Endometrial microvascular endothelial cells (primary cell): ENCODE data around the gene MCAM. TPM values are rescaled to one million over a fixed set of nuclear protein-coding genes. Genes with fewer than 3 reads are reported as not detected.

Experiments
- in situ Hi-C: cut with HindIII; loops from 2 replicates; pipeline ENCODE4 v1.10.0; 2017; ENCODE audit warnings: low sequenced_read_pairs, low pct_unique_long_range_greater_than_20kb; ENCODE audit errors: inconsistent ontology term
- total RNA-seq: library from RNA; depleted of rRNA; stranded (reverse); fragments of >200 nt; gene quantifications from one replicate; pipeline ENCODE4 v1.2.3, GENCODE V29; 2015; ENCODE audit errors: inconsistent ontology term

Gene MCAM
- total RNA-seq, 1 donor from 2014 or later, result 5,407 TPM

DNA sequence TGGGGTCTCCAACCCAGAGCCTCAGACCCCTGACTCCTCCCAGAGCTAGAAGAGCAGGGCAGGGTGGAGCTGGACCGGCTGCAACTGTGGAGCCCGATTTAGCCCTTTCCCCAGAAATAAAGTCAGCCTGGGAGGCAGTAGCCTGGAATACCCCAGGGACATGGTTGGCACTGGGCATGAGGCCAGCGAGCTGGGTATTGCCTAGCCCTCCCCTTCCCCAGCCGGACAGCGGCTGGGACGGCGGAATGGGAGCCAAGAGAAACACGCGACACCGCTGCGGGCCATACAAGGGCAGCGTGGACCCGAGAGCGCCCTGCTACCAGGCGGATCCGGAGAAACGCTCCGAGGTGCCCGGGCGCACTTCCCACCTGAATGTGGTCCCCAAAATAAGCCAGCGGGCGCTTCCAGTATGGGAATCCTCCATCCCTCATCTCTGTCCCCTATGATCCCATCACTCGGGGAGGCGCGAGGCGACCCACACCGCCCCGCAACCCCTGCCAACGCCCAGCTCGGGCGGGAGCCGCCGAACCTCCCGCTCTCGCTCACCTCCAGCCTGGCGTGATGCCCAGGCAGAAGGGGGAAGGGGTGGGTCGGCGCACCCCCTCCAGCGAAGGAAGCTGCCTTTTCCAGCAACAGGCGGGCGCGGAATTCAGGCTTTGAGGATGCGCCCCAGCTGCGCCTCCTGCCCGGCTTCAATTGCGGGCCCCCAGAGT lies 758 bp downstream of the MCAM start:
- in situ Hi-C loops, result no loop called here

DNA sequence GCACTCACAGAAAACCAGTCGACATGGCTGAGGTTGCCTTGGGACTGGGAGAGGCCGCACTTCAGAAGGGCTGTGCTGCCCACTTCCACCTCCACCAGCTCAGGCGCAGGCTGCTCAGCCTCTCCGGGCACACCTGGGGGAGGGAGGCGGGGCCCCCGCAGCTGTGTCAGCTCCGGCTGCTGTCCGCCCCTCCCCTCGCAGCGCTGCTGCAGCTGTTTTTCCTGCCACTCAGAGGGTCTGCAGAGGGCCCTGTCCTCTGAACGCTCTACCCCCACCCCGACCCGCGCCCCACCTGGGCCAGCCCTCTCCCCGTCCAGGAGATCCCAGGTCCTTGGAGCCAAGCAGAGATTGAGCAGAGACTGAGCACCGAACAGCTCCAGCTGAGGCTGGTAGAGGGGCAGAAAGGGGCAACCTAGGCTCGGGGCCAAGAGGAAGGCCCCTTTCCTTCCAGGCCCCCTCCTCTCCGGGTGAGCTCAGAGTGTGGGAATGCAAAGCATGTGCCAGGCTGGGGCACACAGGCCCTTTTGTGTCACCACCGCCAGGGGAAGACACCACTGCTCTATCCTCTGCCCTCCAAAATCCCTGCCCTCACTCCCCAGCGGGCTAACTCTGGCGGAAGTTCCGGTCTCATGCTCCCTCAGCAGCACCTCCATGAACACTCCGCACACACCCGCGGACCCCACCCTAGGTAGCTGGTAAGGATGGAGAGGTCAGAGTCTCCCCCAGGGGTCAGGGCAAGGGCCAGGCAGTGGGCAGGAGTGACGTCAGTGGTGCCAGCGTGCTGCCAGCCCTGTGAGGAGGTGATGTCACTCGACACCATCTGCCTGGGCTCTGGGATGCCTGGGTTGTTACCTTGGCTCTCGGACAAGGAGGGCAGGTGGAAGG lies 1.6 kb downstream of the MCAM start:
- in situ Hi-C loops, result no loop called here

DNA sequence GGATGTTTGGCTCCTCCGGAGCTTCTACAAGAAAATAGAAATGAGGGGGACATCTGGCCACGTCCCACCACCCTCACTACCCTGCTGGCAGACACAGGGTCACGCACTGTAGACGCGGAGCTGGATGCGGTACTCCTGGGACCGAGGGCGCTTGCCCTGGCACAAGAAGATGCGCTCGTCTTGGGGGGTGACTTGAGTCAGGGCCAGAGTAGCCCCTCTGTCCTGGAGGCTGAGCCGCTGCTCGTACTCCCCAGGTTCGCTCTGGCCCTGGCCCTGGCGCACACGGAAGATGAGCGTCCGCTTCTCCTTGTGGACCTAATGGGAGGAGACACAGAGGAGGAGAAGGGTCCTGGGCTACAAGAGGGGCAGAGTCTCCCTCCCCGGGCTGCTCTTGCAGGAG lies 2.2 kb downstream of the MCAM start:
- in situ Hi-C loops, result no loop called here

DNA sequence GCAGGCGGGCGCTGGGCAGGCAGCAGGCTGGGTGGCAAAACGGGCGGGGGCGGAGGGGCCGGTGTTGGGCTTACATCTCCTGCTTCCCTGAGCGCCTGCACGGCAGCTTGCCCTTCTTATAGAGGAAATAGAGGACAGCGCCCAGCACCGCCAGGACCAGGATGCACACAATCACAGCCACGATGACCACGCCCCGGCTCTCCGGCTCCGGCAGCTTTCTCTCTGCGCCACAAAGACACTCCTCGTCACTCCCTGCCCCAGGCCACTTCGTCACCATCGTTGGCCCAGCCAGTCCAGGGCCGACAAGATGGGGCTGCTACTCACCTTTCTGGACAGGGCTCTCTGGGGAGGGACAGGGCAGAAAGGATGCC lies 6.3 kb downstream of the MCAM start:
- in situ Hi-C loops, result no loop called here

DNA sequence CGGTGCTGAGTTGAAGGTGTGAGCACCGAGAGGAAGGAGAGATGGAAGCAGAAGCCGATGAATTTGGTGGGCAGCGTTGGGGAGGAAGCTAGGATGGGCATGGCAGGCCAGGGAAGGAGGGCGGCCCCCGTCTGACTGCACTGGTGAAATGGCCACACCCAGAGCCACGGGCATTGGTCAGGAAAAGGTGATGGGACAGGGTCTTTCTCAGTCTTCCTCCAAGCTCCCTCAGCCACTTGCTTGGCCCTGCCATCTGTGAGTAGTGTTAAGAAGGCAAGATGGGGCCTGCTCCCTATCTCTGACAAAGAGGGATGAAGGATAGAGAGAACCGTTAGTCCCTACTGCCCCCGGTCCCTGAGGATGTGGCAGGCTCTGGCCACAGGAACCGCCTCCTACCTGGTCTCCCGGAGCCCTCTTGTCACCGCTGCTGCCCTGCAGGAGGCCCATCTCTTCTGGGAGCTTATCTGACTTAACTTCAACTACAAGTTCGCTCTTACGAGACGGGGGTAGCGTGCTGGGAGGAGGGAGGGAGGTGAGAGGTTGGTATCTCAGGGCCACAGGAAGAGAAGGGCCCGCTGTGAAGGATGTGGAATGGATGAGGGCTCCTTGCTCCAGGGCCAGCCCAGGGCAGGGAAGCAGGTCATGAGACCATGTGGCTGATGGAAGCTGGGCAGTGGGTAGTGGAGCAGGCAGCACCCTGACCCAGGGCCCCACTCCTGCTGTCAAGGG lies 6.8 kb downstream of the MCAM start:
- in situ Hi-C loops, result no loop called here

DNA sequence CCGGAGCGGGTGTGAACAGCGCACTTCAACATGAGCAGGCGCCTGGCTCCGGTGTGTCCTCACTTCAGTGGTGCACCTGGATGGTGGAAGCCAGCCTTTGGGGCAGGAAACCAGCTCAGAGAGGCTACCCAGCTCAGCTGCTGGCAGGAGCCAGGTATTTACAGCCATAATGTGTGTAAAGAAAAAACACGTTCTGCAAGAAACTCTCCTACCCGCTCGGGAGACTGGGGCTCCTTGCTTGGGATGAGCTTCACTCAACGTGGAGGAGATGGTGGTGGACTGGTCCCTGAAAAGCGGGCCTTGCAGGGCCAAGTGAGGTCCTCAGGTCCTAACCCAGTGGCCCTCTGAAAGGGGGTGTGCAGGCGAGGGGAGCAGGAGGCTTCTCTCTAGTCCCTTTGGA lies 7.5 kb downstream of the MCAM start:
- in situ Hi-C loops, result no loop called here

DNA sequence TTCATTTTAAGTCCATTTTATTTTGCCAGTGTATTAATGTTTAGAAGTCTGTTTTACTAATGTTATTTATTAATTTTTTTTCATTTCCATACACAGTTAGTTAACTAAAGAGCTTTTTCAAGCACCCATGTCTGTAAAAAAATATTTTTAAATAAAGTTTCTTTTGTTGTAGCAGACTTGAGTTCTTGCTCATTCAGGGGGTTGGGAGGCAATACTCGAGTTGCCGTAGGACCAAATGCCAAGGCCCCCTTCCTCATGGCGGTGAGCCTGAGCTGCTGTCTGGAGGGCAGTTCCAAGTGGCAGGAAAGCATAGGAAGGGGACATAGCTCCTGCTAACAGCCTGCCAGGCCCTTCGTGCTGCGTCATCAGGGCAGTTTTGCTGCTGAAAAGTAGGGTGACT lies 9.0 kb downstream of the MCAM start:
- in situ Hi-C loops, result no loop called here

DNA sequence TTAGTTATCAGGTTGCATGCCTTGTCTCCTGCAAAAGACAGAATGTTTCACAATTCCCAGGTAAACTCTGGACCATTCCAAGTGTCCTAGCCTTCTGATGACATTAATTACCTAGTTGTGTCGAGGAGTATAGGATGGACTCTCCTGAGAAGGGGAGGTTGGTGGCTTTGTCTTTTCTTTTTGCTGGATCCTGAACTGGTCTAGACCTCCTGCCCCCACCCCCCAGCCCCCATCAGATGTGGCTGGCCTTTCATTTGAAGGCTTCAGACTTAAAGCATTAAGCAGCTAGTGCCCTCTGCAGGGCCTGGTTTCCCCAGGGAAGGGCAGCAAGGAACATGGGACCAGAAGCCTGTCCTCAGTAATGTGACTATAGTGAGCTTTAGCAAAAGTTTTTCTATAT lies 9.7 kb downstream of the MCAM start:
- in situ Hi-C loops, result no loop called here

DNA sequence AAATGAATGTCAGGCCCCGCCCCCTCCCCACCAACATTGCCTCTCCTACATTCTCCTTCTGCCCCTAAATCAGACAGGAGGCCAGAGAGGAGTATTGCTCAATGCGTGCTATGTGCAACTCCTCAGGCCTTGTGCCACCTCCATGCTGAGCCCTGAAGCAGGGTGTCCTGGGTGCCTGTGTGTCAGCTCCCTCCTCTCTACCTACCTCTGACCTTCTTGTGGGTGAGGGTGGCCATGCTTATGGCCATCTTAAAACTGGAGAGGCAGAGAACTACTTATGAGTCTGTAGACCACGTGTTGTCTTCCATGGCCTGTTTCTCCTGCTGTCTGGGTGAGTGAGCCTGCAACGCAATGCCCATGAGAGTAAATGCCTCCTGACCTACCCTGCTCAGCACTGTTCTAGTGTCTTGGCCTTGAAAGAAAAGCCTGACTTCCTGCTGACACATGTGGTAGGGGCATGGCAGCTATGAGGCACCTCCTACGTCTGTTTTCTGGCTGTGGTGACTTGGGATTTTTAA lies 10.5 kb downstream of the MCAM start:
- in situ Hi-C loops, result no loop called here

DNA sequence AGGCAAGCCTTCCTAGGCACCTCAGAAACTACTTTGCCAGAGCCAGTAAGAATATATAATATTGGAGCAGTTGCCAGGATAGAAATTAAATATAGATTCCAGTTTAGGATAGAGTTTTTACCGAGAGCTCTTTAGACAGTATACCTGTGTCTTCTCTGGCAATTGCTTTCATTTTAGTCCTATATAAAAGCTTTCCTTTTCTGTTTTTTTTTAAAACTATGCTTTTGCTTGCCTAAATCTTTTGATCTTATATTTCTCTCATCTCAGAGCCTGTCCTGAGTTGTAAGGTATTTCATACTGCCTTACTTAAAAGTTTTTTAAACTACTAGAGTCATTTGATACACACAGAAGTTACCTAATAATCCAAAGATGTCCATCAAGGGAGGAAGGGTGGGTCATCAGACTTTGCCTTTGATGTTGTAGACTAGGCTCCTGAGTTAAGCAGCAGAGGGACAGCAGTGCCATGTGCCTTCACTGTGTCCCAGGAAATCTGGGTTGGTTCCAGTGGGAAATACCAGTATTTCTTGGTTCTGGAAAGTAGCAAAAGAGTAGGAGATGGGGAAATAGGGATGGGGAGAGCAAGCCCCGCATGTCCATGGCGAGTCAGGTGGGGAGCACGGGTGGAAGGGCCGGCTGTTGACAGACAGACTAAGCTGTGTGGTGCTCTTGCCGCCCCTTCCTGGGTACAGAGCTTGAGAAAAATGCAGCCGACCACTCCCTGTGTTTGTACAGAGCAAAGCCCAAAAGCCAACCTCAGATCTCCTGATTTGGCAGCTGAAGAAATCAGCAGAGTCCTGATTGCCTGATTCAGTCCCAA lies 11.2 kb downstream of the MCAM start:
- in situ Hi-C loops, result no loop called here

DNA sequence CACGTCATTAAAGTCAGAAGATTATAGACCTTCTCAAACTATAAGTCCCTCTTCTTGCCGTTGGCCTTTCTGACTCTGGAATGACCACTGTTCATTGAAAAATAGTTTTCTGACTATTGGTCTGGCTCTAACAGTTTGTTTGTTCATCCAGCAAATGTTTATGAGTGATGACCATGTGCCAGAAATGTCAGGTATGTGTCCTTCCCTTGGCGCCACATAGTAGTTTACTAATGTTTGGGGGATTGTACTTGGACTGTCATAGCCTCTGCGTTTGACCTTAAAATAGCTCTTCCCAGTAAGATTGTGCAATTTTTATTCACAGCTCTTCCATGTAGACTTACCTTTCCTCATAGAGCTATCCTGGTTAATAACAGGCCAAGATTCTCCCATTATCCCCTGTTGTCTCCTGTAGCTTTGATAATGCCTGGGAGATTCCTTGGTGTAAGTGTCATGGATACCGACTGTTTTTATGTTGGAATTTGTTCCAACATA lies 13.7 kb downstream of the MCAM start:
- in situ Hi-C loops, result no loop called here

DNA sequence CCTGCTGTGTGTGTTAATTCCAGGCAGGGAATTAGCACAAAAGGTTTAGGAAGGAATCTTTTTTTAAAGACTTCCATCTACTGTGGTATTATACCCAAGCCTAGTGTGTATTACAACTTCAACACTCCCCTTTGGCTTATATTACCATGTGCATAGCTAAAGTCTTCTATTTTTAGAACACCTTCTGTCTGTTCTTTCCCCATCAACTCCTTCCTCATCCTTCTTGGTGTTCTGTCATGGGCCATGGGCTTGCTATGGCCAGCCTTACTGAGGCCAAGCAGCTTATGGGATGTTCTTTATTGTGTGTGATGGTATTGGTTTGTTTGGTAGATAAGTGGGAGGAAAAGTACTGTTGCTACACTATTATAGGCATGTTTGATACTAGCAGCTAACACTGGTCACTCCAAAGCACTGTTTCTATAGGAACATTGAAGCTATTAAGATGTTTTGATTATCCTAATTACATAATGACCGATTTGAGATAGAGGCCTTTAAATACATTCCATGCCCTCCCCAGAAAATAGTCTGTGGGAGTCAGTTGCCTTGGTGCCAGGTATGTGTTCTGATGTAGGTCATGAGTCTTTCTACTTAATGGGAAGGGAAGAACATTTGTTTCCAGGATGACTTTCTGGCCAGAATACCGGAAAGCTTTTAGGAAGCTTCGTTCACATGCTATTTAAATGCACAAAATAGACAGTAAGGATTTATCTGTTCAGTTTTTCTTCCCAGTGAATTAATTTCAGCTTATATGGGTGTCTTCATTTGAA lies 16.5 kb downstream of the MCAM start:
- in situ Hi-C loops, result no loop called here

DNA sequence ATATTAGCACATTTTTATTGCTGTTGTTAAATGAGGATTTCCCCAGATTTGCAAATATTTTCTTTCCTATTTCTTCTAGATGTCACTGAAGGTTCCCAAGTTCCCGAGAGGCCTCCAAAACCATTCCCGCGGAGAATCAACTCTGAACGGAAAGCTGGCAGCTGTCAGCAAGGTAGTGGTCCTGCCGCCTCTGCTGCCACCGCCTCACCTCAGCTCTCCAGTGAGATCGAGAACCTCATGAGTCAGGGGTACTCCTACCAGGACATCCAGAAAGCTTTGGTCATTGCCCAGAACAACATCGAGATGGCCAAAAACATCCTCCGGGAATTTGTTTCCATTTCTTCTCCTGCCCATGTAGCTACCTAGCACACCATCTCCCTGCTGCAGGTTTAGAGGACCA lies 17.5 kb downstream of the MCAM start:
- in situ Hi-C loops, result no loop called here

DNA sequence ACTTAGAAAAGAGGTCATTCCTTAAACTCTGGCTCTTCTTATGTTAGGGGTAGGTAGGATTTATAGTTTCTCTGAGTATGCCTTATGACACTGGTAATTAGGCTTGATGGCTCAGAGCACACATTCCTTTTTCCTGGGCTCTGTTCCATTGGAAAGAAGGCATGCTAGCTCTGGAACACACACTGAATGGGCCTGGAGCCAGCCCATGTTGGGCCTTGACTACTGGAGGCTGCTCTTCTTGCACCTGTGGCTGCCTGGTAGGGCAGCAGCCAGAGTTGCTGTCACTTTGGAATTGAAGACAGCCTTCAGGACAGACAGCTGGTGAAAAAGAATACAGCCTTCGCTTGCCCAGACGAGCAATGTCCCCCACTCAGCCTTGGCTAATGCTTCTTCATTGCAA lies 18.2 kb downstream of the MCAM start:
- in situ Hi-C loops, result no loop called here

DNA sequence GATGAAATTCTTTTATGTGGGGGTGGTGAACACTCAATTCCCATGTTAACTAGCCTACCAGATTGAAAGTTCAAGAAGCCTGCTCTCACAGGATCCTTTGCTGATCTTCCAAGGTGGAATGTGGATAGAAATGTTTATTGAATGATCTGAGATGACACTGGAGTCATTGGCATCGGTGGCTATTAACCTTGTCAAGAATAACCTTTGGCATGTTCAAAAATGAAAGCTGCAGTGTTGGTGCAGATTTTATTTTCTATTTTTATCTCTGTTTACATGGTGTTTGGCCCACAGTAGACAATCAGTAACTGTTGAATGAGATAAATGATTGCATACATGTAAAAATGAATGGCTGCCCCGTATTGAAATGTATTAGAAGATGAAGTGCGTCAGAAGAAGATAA lies 19.0 kb downstream of the MCAM start:
- in situ Hi-C loops, result no loop called here

DNA sequence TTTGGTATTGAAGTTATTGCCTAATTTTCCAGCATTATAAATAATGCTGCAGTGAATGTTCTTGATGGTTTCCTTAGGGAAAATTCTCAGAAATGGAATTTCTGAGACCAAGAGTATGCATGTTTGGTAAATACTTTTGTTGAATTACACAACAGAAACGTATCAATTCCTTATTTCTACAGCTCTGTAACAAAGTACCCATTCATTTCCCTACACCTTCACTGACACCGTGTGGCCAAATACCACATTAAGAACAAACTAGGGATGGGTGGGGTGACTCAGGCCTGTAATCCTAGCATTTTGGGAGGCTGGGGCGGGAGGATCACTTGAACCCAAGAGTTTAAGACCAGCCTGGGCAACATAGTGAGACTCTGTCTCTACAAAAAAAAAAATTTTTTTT lies 21.8 kb downstream of the MCAM start:
- in situ Hi-C loops, result no loop called here

DNA sequence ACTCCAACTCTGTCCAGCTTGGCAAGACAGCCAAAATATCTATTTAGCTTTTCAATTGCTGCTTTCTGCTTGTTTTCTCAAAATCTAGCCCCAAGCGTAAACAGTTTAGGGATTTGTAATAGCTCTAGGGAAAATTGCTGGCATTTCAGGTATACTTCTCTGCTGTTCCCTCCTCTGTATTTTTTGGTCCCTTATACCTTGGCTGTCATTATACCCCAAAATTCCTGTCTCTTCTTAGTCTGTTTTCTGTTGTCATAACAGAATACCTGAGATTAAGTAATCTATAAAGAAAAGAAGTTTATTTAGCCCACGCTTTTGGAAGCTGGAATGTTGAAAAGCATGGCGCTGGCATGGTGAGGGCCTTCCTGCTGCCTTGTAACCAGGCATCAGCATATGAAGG lies 23.5 kb downstream of the MCAM start:
- in situ Hi-C loops, result no loop called here

DNA sequence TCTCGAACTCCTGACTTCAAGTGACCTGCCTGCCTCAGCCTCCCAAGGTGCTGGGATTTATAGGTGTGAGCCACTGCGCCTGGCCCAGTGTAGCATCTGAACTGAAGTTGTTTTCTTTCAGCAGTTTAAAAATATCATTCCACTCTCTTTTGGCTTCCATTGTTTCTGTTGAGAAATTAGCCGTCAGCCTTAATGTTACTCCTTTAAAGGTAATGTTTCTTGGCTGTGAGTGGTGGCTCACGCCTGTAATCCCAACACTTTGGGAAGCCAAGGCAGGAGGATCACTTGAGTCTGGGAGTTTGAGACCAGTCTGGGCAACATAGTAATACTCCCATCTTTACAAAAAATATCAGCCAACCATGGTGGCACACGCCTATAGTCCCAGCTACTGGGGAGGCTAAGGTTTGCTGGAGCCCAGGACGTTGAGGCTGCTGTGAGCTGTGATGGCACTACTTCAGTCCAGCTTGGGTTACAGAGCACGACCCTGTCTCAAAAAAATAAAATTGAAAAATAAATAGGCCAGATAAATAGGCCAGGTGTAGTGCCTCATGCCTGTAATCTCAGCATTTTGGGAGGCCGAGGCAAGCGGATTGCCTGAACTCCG lies 25.9 kb downstream of the MCAM start:
- in situ Hi-C loops, result no loop called here
